NCI-H2227 treated with DMSO at 0.1 percent for 48 hours (cell line): ENCODE data around the gene JDP2.
A peak's percentile ranks its signal among the peaks of the same experiment; 100 is the strongest.
"Not testable (repeated sequence)": the region's sequence is repeated elsewhere in the genome, so short reads cannot be mapped to it uniquely, and the experiment has no call there.

Experiments used
- DNase-seq: peaks from one replicate; lab custom pipeline; 2025; lab: John Stamatoyannopoulos, UW

The JDP2 gene

GRCh38 chr14:75427482-75428229 is at the start of gene JDP2:
JDP2 (plus strand) TSS chr14:75428022; CDS start chr14:75437921, 9,899 bp downstream.
- DNase-seq, result peak; percentile 23

GRCh38 chr14:75379246-75379929 is 48.4 kb upstream of the JDP2 start:
- no peak for DNase-seq

GRCh38 chr14:75379930-75380270 is 47.9 kb upstream of the JDP2 start:
- DNase-seq, result no peak

GRCh38 chr14:75380656-75381055 is 47.2 kb upstream of the JDP2 start:
- no peak for DNase-seq

- no peak for DNase-seq
Observed at GRCh38 chr14:75381642-75382041, 46.2 kb upstream of the JDP2 start.

- DNase-seq, result not testable (repeated sequence)
Observed at GRCh38 chr14:75383219-75383618, 44.6 kb upstream of the JDP2 start.

GRCh38 chr14:75383721-75384120 is 44.1 kb upstream of the JDP2 start:
- no peak for DNase-seq

- DNase-seq, result no peak
Observed at GRCh38 chr14:75389679-75390078, 38.1 kb upstream of the JDP2 start.

GRCh38 chr14:75390183-75390582 is 37.6 kb upstream of the JDP2 start:
- DNase-seq, result no peak

GRCh38 chr14:75391953-75392352 is 35.9 kb upstream of the JDP2 start:
- no peak for DNase-seq

- DNase-seq, result no peak
Observed at GRCh38 chr14:75392686-75393641, 34.9 kb upstream of the JDP2 start.

GRCh38 chr14:75393794-75394193 is 34.0 kb upstream of the JDP2 start:
- no peak for DNase-seq

- DNase-seq, result no peak
Observed at GRCh38 chr14:75395862-75396261, 32.0 kb upstream of the JDP2 start.

- no peak for DNase-seq
Observed at GRCh38 chr14:75399321-75399720, 28.5 kb upstream of the JDP2 start.

- DNase-seq, result no peak
Observed at GRCh38 chr14:75399843-75400775, 27.7 kb upstream of the JDP2 start.

- DNase-seq, result no peak
Observed at GRCh38 chr14:75401361-75401760, 26.5 kb upstream of the JDP2 start.

- DNase-seq, result no peak
Observed at GRCh38 chr14:75402867-75403413, 24.9 kb upstream of the JDP2 start.

GRCh38 chr14:75404847-75405246 is 23.0 kb upstream of the JDP2 start:
- no peak for DNase-seq

GRCh38 chr14:75406102-75406501 is 21.7 kb upstream of the JDP2 start:
- no peak for DNase-seq

GRCh38 chr14:75406856-75407255 is 21.0 kb upstream of the JDP2 start:
- no peak for DNase-seq
